ENCODE results near the gene KCNN4.
"Not testable (repeated sequence)": the region's sequence is repeated elsewhere in the genome, so short reads cannot be mapped to it uniquely, and the experiment has no call there.

The KCNN4 gene

GRCh38 chr19:43780706-43781525 lies at the start of gene KCNN4:
TSS of gene KCNN4 (minus strand) at chr19:43780973. CDS start at chr19:43780861, 112 bp downstream.
- DNase-seq: peak; percentile 36

DNA sequence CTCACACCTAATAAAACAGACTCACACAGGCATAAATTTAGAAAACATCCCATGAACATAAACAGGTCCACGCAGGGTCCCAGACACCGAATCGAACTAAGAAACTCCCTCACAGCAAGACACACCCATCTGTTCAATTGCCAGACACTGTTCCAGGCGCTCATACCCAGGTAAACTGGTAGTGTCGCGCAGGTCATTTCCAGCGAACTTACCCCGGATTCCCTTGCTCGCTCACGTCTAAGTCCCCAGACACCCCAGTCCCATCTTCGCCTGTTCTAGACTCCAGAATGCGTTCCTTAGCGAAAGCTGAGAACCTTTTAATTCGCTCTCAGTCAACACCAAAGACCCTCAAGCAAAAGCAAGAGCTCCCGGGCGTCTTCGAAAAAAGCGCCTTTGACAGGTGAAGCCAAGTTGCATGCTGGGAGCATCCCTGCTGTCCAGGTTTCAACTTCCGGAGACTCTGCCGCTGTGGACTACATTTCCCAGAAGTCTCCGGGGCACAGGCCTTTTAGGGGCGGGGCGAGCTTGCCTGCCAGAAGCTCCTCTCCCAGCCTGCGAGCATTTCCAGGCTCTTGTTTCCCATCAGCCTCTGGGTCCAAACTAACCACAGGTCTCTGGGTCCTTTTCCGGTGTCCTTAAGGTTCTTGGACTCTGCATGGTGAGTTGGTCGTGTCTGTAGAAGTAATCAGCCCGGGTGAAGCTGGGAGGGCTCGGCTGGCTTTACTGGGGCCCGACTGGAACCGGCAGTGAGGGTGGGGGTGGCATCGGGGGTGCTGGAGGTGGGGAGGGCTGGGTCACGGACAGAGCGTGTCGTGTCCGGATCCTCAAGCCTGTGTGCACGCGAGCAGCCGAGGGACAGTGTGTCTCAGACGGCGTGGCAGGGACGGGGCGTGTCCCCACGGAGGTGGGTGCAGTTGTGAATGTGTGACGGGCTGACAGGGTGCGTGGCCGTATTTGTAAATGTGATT lies 46.3 kb upstream of the KCNN4 start, which contains the start of gene ZNF283:
TSS of gene ZNF283 (plus strand) at position 535 of the 968 bp plus-strand sequence. CDS start 6,184 bp downstream, outside the sequence.
- DNase-seq: peak; percentile 88

DNA sequence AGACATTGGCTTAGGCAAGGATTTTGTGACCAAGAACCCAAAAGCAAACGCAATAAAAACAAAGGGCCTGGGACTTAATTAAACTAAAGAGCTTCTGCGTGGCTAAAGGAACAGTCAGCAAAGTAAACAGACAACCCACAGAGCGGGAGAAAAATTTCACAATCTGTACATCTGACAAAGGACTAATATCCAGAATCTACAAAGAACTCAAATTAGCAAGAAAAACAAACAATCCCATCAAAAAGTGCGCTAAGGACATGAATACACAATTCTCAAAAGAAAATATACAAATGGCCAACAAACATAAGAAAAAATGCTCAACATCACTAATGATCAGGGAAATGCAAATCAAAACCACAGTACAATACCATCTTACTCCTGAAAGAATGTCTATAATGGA lies 43.8 kb upstream of the KCNN4 start:
- not testable (repeated sequence) for DNase-seq

DNA sequence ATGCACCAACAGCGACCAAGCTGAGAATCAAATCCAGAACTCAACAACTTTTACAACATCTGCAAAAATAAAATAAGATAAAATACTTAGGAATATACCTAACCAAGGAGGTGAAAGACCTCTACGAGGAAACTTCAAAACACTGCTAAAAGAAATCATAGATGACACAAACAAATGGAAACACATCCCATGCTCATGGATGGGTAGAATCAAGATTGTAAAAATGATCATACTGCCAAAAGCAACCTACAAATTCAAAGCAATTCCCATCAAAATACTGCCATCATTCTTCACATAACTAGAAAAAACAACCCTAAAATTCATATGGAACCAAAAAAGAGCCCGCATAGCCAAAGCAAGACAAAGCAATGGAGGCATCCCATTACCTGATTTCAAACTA lies 43.1 kb upstream of the KCNN4 start:
- not testable (repeated sequence) for DNase-seq

GRCh38 chr19:43820884-43821215 lies 40.1 kb upstream of the KCNN4 start:
- DNase-seq: no peak

- DNase-seq: peak; percentile 68
Measured at GRCh38 chr19:43820098-43820883, 39.5 kb upstream of the KCNN4 start.

DNA sequence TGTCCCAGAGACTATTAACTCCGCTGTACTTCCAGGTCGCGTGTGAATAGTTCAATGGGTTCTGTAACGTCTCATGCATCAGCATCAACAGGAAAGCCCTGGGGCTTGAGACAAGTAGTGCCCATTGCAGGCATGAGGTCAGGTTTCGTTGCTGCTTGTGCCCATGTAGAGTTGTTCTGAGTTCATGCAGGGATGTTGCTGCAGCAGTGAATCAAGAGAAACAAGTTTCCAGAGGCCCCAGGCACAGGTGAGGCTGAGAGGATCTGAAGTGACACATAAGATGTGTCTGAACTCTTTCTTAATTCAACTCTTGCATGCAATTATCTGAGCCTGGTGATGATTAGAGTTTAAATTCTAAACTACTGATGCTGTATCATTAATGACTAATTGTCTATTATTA lies 37.7 kb upstream of the KCNN4 start:
- no peak for DNase-seq

- not testable (repeated sequence) for DNase-seq
Measured at GRCh38 chr19:43817454-43817853, 36.7 kb upstream of the KCNN4 start.

DNA sequence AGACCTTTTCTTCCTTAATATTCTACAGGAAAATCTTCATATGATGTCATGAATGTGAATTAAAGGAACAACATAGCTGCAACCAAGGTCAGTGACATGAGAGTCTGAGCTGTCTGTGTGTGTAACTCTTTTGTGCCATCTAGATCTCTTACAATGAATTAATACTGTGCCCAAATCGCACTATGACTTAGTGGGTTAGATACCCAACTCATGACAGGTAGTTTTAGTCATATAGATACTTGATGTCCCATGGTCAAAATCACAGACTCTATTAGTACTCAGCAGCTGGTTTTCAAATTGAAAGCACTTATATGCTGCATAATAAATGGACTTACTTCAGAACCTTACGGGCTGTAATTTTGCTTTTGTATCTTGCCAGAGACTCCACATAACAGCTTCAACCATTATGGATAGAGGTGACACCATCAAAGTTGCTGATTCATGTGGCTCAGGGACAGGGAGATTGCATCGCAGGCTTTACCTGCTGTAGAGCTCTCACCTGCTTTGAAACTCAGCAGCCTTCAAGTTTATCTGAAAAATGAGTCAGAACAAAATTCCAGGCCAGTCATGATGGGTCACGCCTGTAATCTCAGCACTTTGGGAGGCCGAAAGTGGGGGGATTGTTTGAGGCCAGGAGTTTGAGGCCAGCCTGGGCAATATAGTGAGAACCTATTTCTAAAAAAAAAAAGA lies 34.0 kb upstream of the KCNN4 start:
- no peak for DNase-seq

DNA sequence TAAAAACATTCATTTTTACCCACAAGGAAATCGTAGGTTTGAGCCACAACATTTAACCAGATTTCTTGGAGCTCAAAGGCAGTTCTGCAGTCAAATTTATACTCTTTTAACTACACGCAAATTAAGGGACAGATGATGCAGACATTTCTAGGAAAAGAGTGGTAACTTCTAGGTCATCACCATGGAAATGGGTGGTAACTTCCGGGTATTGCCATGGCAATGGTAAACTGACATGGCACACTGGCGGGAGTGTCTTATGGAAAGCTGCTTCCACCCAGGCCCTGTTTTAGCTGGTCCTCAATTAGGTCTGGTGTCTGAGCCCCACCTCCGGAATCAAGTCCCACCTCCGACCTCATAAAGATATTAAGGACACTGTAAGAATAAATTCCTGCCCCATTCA lies 31.9 kb upstream of the KCNN4 start:
- no peak for DNase-seq

GRCh38 chr19:43812259-43812658 lies 31.5 kb upstream of the KCNN4 start:
- no peak for DNase-seq

- DNase-seq: no peak
Measured at GRCh38 chr19:43811837-43812236, 31.1 kb upstream of the KCNN4 start.

DNA sequence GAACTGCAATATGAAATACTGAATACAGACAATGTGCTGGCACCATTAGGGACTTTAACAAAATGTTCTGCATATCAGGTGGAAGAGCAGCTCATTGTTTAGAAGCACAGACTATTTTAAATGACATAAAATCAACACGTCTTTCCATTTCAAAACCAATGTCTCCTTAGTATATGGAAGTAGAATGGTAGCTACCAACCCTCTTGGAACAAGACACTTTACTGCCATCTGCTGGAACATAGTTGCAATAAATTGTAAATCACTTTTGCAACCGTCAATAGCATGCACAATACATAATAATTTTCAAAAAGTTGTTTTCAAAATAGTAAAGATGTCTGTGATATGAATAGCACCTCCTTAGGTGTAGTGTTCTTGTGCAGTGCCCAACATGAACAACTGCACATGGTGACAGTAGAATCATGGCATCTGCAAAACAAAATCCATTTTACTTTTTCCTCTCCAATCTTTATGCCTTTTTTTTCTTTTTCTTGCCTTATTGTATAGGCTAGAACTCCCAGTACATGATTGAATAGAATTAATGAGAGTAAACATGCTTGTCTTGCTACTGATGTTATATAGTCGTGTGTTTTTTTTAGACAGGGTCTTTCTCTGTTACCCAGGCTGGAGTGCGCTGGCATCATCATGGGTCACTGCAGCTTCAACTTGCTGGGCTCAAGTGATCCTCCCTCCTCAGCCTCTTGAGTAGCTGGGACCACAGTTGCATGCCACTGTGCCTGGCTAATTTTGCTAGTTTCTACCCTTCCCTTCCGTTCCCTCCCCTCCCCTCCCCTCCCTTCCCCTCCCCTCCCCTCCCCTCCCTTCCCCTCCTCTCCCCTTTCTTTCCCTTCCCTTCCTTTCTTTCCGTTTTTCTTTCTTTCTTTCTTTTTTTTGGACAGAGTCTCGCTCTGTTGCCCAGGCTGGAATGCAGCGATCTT lies 29.3 kb upstream of the KCNN4 start:
- DNase-seq: peak; percentile 64

GRCh38 chr19:43807651-43808050 lies 26.9 kb upstream of the KCNN4 start:
- no peak for DNase-seq

DNA sequence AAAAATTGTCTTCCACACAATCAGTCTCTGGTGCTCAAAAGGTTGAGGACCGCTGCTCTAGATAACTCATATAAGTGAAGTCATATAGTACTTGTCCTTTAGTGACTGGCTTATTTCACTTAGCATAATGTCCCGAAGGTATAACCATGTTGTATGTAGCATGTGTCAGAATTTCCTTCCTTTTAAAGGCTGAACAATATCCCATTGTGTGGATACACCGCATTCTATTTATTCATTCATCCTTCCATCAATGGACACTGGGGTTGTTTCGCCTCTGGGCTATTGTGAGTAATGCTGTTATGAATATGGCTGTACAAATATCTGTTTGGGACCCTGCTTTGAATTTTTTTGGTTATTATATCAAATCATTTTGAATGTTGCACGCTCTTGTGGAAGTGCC lies 26.1 kb upstream of the KCNN4 start:
- no peak for DNase-seq

DNA sequence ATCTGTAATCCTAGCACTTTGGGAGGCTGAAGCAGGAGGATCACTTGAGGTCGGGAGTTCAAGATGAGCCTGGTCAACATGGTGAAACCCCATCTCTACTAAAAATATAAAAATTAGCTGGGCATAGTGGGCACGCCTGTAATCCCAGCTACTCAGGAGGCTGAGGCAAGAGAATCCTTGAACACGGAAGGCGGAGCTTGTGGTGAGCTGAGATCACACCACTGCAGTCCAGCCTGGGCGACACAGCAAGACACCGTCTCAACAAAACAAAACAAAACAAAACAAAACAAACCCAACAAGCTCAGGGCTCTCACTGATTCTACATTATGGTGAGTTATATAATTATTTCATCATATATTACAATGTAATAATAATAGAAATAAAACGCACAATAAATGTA lies 25.6 kb upstream of the KCNN4 start:
- DNase-seq: not testable (repeated sequence)

- no peak for DNase-seq
Measured at GRCh38 chr19:43804432-43804831, 23.7 kb upstream of the KCNN4 start.

- no peak for DNase-seq
Measured at GRCh38 chr19:43802216-43802951, 21.6 kb upstream of the KCNN4 start, which contains the start of gene LYPD5. TSS of gene LYPD5 (minus strand) at chr19:43802447. CDS start at chr19:43802380, 67 bp downstream.

GRCh38 chr19:43799502-43800142 lies 18.8 kb upstream of the KCNN4 start:
- no peak for DNase-seq
